GM12801 (cell line): ENCODE measurements around the gene TENT4B.

Experiments
- TF ChIP-seq, protein P1 (sequence below): IDR thresholded peaks from one replicate; pipeline ENCODE4 v1.5.1; 2011; ENCODE audit warnings: control low read depth; ENCODE audit not compliant: insufficient read length; ENCODE audit errors: extremely low read depth

The TENT4B gene

DNA sequence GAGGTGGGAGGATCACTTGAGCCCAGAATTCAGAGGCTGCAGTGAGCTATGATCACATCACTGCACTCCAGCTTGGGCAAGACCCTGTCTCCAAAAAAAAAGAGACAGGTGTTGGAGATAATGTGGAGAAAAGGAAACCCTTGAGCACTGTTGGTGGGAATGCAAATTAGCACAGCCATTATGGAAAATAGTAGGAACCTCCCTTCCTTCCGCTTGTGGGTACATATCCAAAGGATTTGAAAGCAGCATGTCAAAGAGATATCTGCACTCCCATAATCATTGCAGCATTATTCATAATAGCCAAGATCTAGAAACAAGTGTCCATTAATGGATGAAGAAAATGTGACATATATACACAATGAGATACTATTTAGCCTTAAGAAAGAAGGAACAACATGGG, 103.5 kb downstream of the TENT4B start:
- TF ChIP-seq, protein P1, sequence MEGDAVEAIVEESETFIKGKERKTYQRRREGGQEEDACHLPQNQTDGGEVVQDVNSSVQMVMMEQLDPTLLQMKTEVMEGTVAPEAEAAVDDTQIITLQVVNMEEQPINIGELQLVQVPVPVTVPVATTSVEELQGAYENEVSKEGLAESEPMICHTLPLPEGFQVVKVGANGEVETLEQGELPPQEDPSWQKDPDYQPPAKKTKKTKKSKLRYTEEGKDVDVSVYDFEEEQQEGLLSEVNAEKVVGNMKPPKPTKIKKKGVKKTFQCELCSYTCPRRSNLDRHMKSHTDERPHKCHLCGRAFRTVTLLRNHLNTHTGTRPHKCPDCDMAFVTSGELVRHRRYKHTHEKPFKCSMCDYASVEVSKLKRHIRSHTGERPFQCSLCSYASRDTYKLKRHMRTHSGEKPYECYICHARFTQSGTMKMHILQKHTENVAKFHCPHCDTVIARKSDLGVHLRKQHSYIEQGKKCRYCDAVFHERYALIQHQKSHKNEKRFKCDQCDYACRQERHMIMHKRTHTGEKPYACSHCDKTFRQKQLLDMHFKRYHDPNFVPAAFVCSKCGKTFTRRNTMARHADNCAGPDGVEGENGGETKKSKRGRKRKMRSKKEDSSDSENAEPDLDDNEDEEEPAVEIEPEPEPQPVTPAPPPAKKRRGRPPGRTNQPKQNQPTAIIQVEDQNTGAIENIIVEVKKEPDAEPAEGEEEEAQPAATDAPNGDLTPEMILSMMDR, result no peak

DNA sequence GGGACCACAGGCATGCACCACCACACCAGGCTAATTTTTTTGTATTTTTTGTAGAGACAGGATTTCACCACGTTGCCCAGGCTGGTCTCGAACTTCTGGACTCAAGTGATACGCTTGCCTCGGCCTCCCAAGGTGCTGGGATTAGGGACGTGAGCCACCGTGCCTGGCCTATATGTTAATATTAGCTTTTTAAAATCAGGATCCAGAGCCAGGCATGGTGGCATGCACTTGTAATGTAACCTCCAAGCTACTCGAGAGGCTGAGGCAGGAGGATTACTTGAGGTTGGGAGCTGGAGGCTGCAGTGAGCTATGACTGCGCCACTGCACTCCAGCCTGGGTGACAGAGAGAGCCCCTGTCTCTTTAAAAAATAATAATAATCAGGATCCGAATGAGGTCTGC, 104.8 kb downstream of the TENT4B start:
- TF ChIP-seq, protein P1, result no peak

DNA sequence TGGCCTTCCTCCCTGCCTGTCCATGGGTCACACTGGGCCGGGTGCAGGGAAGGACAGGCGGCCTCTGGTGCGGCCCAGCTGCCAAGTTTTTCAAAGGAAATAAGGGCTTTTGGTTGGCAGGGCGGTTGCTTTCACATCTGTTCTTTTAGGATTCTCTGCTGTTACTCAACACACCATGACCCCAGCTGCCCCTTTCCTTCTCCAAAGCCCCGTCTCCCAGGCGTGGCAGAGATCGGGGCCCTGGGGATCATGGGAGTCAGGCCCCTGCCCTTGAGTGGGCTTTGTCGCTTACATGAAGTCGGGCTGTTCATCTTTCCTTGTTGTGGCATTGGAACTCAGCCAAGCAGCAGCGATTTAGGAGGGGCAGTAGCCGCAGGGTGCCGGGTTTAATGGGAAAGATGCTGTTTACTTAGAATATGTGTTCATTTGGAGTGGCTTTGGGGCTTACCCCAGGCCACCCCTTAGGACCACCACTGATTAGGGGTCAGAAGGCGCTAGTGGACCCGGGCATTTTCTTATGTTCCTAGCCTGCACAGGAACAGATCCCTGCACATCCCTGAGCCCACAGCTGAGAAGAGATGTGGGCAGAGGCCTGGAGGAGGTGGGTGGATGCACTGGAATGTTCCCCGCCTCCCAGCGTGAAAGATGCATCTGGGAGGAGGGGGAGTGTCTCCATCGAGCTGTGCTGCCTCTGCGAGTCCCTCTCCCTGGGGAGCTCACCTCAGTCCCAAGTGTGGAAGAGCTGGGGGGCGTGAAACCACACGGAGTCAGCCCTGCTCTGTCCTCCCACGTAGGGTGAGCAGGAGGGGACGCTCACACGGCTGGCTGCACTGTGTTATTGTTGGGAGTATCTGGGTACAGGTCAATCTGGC, 106.5 kb downstream of the TENT4B start:
- TF ChIP-seq, protein P1, result no peak

DNA sequence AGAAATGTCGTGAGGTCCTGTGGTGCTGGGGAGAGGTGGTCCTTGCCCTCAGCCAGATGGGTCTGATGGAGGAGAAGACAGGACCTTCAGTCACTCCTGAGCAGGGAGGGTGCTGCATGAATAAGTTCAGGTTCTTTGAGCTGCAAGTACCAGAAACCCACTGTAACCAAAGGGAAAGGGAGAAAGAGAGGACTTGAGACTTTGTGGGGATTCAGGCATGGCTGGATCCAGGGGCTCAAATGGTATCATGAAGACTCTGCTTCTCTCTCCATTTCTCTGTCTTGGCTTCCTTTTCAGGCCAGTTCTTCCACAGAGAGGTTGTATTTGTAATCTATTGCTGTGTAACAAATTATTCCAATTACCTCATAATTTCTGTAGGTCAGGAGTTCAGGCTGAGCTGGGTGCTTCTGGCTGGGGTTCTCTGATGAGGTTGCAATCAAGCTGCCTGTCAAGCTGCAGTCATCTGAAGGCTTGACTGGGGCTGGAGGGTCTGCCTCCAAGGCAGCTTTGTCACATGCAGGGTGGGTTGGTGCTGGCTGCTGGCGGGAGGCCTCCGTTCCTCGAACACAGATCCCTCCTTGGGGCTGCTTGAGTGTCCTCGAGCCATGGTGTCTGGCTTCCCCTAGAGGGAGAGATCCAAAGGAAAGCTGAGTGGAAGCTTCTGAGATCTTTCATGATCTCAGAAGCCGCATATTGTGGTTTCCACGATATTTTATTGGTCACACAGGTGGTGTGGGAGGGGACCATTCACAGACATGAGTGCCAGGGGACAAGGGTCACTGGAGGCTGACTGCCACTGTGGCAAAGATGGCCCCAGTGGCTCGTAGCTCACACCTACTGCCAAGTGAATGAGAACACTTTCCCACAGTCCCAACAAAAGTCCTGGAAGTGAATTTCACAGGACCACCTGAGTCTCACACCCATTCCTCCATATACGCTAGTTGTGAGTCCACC, 107.4 kb downstream of the TENT4B start:
- TF ChIP-seq, protein P1, result no peak

DNA sequence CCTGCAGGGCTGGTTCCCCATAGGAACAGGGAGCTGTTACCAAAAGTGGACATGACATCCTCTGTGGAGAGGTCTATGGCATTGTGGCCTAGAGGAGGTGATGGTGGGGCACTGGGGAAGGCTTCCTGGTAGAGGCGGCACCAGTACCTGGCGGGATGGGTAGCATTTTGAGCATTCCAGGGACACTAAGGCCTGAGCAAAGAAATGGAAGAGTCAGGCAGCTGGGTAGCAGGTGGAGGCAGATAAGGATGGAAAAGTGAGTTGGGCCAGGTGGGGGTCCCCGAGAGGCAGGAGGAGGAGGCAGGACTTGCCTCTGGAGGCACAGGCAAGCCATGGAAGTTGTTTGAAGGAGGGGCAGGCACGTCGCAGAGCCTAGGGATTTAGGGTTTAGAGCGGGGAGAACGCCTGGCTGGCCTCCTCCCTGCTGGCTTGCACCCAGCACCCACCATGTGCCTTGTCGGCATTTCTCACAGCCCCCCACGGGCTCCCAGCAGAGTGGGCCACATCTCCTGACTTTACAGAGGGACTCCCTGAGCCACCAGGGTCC, 108.1 kb downstream of the TENT4B start:
- TF ChIP-seq, protein P1, result no peak

DNA sequence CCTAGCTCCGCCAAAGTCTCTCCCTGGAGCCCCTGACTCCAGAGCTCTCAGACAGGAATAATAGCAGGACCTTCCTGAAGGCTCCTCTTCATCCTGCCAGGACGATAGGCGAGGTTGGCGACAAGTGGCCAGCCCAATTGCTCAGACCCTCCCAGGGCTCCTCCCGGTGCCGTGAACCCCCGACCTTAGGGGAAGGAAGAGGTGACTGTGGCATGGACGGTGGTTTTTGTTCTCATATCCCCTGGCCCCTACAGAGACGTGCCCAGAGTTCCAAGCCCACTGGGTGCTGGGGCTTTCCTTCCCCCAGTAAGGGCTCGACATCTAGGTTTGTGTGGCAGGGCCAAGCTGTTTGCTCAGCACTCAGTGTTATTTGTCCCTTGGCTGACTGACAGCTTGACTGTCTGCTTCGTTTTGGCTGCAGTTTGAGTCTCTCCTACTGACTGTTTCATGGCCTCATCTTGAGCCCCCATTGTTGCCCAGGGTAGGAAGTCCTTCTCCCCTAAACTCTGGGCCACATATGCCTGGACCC, 108.7 kb downstream of the TENT4B start:
- TF ChIP-seq, protein P1, result no peak
